ENCODE measurements around the gene TNFRSF1A.

Gene TNFRSF1A

DNA sequence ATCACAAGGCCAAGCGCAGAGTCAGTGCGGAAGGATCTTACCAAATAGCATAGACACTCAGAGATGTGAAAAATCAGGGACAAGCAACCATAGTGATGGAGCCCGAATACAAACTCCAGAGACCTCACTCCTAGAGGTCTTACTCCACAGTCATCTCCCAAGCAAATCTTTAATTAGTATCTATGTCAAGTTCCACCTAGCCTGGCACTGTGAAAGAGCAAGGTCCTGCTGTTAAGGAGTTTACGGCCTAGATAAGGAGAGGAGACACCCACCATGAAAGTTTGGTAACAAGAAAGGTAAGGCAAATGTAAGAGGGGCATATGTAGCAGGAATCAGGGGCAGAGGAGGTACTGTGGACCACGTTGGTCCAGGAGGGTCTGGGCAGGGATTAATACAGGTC, 38.8 kb downstream of the TNFRSF1A start:
- TF ChIP-seq, protein P1, sequence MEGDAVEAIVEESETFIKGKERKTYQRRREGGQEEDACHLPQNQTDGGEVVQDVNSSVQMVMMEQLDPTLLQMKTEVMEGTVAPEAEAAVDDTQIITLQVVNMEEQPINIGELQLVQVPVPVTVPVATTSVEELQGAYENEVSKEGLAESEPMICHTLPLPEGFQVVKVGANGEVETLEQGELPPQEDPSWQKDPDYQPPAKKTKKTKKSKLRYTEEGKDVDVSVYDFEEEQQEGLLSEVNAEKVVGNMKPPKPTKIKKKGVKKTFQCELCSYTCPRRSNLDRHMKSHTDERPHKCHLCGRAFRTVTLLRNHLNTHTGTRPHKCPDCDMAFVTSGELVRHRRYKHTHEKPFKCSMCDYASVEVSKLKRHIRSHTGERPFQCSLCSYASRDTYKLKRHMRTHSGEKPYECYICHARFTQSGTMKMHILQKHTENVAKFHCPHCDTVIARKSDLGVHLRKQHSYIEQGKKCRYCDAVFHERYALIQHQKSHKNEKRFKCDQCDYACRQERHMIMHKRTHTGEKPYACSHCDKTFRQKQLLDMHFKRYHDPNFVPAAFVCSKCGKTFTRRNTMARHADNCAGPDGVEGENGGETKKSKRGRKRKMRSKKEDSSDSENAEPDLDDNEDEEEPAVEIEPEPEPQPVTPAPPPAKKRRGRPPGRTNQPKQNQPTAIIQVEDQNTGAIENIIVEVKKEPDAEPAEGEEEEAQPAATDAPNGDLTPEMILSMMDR (IDR thresholded peaks at IDR 0.05; ENCODE audit: low read depth, low read length, missing control alignments) = no peak
- no peak for DNase-seq (ENCODE audit: low read depth)

GRCh38 chr12:6302621-6303020, 39.3 kb downstream of the TNFRSF1A start:
- no peak for DNase-seq (ENCODE audit: low read depth)
- TF ChIP-seq, protein P1 (IDR thresholded peaks at IDR 0.05; ENCODE audit: low read depth, low read length, missing control alignments) = no peak
- H3K4me3 ChIP-seq (ENCODE audit: low read depth, low read length) = no peak overlapping the region
- in situ Hi-C loops (cut with HindIII; ENCODE audit: low sequenced_read_pairs) = no loop called here

More for the DNA sequence above, 38.8 kb downstream of the TNFRSF1A start:
- no peak overlapping the region for H3K4me3 ChIP-seq (ENCODE audit: low read depth, low read length)
- in situ Hi-C loops (cut with HindIII; ENCODE audit: low sequenced_read_pairs) = no loop called here

DNA sequence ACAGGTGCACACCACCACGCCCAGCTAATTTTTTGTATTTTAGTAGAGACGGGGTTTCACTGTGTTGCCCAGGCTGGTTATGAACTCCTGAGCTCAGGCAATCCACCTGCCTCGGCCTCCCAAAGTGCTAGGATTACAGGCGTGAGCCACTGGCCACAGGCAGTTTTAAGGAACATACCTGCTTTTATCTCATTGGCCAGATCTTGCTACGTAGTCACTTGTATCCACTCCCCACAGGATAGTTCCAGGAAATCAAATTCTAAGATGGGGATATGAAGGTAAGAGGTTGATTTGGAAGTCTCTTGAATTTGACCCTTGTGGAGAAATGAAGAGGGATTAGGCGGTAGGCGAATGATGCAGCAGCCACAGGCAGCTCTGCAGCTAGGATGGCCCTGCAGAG, 40.2 kb downstream of the TNFRSF1A start:
- DNase-seq (ENCODE audit: low read depth) = no peak
- in situ Hi-C loops (cut with HindIII; ENCODE audit: low sequenced_read_pairs) = no loop called here
- H3K4me3 ChIP-seq (ENCODE audit: low read depth, low read length) = no peak overlapping the region
- TF ChIP-seq, protein P1 (IDR thresholded peaks at IDR 0.05; ENCODE audit: low read depth, low read length, missing control alignments) = no peak

DNA sequence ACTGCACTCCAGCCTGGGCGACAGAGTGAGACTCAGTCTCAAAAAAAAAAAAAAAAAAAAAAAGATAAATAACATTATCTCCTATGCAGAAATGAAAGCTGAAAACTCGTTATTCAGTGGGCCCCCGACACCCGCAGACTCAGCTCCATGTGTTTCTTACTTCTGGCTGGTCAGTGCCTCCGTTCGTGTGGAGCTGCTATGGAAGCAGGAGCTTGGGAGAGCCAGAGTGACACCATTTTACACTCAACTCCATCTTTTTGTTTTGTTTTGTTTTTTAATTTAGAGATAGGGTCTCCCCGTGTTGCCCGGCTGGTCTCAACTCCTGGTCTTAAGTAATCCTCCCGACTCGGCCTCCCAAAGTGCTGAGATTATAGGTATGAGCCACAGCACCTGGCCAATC, 44.7 kb downstream of the TNFRSF1A start:
- H3K4me3 ChIP-seq (ENCODE audit: low read depth, low read length) = no peak overlapping the region
- in situ Hi-C loops (cut with HindIII; ENCODE audit: low sequenced_read_pairs) = no loop called here
- no peak for DNase-seq (ENCODE audit: low read depth)
- TF ChIP-seq, protein P1 (IDR thresholded peaks at IDR 0.05; ENCODE audit: low read depth, low read length, missing control alignments) = no peak

DNA sequence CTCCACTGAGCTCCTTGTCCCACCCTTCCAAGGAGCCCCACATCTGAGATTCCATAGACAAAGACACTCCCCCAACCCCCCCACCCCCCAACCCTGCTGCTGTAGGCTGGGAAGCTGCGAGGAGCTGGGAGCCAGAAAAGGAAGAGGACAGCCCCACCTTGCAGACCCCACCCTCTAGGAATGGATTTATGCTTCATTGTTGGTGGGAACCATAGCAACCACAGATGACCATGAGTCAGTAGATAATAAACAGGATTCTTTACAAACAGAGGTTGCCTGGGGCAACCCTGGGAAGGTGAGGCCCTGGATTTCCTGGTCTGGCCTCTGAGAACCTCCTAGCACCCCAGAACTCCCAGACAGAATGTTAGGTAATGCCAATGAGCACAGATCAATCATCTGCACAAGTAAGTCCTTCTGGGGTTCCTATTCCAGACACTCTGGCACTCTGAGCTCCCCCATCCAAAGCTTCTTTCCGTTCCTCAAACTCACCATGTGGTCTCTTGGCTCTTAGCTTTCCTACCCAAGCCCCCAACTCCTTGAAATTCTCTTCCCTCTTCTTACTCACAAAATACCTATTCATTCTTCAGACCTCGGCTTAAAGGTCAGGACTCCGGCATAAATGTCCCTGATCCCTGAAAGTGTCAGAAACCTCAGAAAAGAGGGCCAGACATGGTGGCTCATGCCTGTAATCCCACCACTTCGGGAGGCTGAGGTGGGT, 46.6 kb downstream of the TNFRSF1A start:
- no peak overlapping the region for H3K4me3 ChIP-seq (ENCODE audit: low read depth, low read length)
- in situ Hi-C loops (cut with HindIII; ENCODE audit: low sequenced_read_pairs) = no loop called here
- peak; percentile 55 for DNase-seq (ENCODE audit: low read depth)
- TF ChIP-seq, protein P1 (IDR thresholded peaks at IDR 0.05; ENCODE audit: low read depth, low read length, missing control alignments) = no peak

- DNase-seq (ENCODE audit: low read depth) = no peak
- no peak overlapping the region for H3K4me3 ChIP-seq (ENCODE audit: low read depth, low read length)
- TF ChIP-seq, protein P1 (IDR thresholded peaks at IDR 0.05; ENCODE audit: low read depth, low read length, missing control alignments) = no peak
- in situ Hi-C loops (cut with HindIII; ENCODE audit: low sequenced_read_pairs) = no loop called here
Measured at GRCh38 chr12:6294156-6295093, 47.5 kb downstream of the TNFRSF1A start.

Data from astrocyte of the cerebellum (primary cell).